HepG2 (cell line): ENCODE measurements around the gene FAM228A. TPM values are rescaled to one million over a fixed set of nuclear protein-coding genes. Genes with fewer than 3 reads are reported as not detected.

ENCODE experiments used
- NFIC ChIP-seq: IDR thresholded peaks from 2 replicates; pipeline ENCODE4 v1.6.1; 2012; ENCODE audit warnings: mild to moderate bottlenecking, low read length, inconsistent platforms
- NKX3-1 ChIP-seq: sonication (generic); formaldehyde crosslinking; IDR thresholded peaks from 2 replicates; pipeline ENCODE4 v1.5.0; 2020; ENCODE audit warnings: missing genetic modification reagents
- POLR2G ChIP-seq: fragments of 200-400 bp; formaldehyde crosslinking; IDR thresholded peaks from 2 replicates; pipeline ENCODE4 v1.6.1; 2018; ENCODE audit warnings: mild to moderate bottlenecking, low read depth, low read length, moderate library complexity
- REPIN1 ChIP-seq: sonication (generic); formaldehyde crosslinking; IDR thresholded peaks from 2 replicates; pipeline ENCODE4 v1.8.0; 2022; ENCODE audit warnings: missing genetic modification reagents, low read depth, mild to moderate bottlenecking, borderline replicate concordance
- SNAPC2 ChIP-seq: sonication (generic); formaldehyde crosslinking; IDR thresholded peaks from 2 replicates; pipeline ENCODE4 v1.8.1; 2022; ENCODE audit warnings: mild to moderate bottlenecking, missing genetic modification reagents
- SOX5 ChIP-seq: IDR thresholded peaks from 2 replicates; pipeline ENCODE4 v1.6.1; 2016; ENCODE audit warnings: borderline replicate concordance
- TBX2 ChIP-seq: sonication (generic); formaldehyde crosslinking; IDR thresholded peaks from 2 replicates; pipeline ENCODE4 v1.5.0; 2020; ENCODE audit warnings: missing genetic modification reagents, mild to moderate bottlenecking, borderline replicate concordance
- TCF12 ChIP-seq, 2 experiments: fragments of 450-650 bp in 1 of 2; sonication (generic) in 1 of 2; formaldehyde crosslinking in 1 of 2; IDR thresholded peaks; 2 replicates each; pipeline versions ENCODE4 v1.6.1 to v1.8.0; 2017 to 2022; ENCODE audit warnings: antibody characterized with exemption in 1 of 2, mild to moderate bottlenecking in 1 of 2, missing genetic modification reagents in 1 of 2, moderate library complexity in 1 of 2
- ZBTB42 ChIP-seq: sonication (generic); formaldehyde crosslinking; IDR thresholded peaks from 2 replicates; pipeline ENCODE4 v1.5.0; 2020; ENCODE audit warnings: mild to moderate bottlenecking, missing genetic modification reagents
- ZNF556 ChIP-seq: sonication (generic); formaldehyde crosslinking; IDR thresholded peaks from 2 replicates; pipeline ENCODE4 v1.4.0; 2020; ENCODE audit warnings: mild to moderate bottlenecking, missing genetic modification reagents, borderline replicate concordance
- polyA plus RNA-seq, 8 experiments: library from polyadenylated mRNA; depleted of rRNA in 3 of 8; stranded (reverse) in 7 of 8; unstranded in 1 of 8; fragments of >200 nt; fragmentation: Illumina TruSeq in 4 of 8; extraction: Trizol in 4 of 8; gene quantifications; 2 replicates each; pipeline versions ENCODE4 v1.2.1 to v1.2.3, GENCODE V29; 2011 to 2016; ENCODE audit warnings: low read depth in 4 of 8, missing spikeins in 1 of 8, mixed read lengths in 1 of 8; ENCODE audit not compliant: insufficient read depth in 1 of 8
- total RNA-seq, 5 experiments: library from RNA; depleted of rRNA; stranded (reverse); fragments of >200 nt; fragmentation: Illumina TruSeq; extraction: Trizol; gene quantifications; 2 replicates each; pipeline ENCODE4 v1.2.3, GENCODE V29; 2016; ENCODE audit warnings: low read depth in 1 of 5
- TF ChIP-seq, protein P1 (sequence below): sonication (generic); formaldehyde crosslinking; conservative IDR thresholded peaks from 2 replicates; pipeline ENCODE4 v1.8.0; 2022; ENCODE audit warnings: missing genetic modification reagents
- TF ChIP-seq, protein P2 (sequence below): sonication (generic); formaldehyde crosslinking; IDR thresholded peaks from 2 replicates; pipeline ENCODE4 v1.8.1; 2022; ENCODE audit warnings: low read depth, mild to moderate bottlenecking, missing genetic modification reagents
- TF ChIP-seq, protein P3 (sequence below): IDR thresholded peaks from 2 replicates; pipeline ENCODE4 v1.6.1; 2016
- TF ChIP-seq, protein P4 (sequence below): sonication (generic); formaldehyde crosslinking; IDR thresholded peaks from 2 replicates; pipeline ENCODE4 v1.9.0; 2021; ENCODE audit warnings: missing genetic modification reagents, borderline replicate concordance
- TF ChIP-seq, protein P5 (sequence below): sonication (generic); formaldehyde crosslinking; IDR thresholded peaks from 2 replicates; pipeline ENCODE4 v1.4.0; 2020; ENCODE audit warnings: mild to moderate bottlenecking, low read depth, missing genetic modification reagents
- TF ChIP-seq, protein P6 (sequence below): sonication (generic); formaldehyde crosslinking; IDR thresholded peaks from 2 replicates; pipeline ENCODE4 v1.5.0; 2020; ENCODE audit warnings: missing genetic modification reagents, mild to moderate bottlenecking, borderline replicate concordance
- TF ChIP-seq, protein P7 (sequence below): sonication (generic); formaldehyde crosslinking; IDR thresholded peaks from 2 replicates; pipeline ENCODE4 v1.4.0; 2020; ENCODE audit warnings: missing genetic modification reagents

The FAM228A gene
- total and polyA plus RNA-seq, 2 of the 13 experiments (the other 11 are each of a cell fraction or from before 2014, with no cell fraction given): not detected

DNA sequence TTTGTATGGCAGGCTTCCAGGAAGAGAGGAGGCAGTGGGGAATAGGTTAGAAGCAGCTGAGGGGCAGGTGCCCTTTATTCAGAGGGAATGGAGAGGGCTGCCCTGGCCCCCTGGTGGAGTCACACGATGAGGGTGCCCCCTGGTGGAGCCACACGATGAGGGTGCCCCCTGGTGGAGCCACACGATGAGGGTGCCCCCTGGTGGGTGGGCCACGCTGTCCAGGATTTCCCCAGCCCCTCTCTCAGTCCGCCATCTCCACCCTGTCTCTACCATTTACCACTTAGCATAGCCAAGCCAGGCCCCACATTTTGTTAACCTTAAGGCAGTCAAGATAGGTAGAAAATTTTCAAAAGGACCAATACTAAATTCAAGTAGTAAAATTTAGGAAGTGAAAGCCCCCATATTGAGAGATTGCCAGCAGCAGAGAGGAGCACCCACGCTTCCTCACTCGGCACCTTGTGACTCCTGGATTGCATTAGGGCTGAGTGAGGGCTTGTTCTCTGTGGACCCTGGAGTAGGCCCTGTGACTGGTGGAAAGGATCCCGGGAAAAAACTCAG is 10.4 kb upstream of the FAM228A start (continued):
- TF ChIP-seq TCF12 (IDR thresholded peaks at IDR 0.05) (no peak), TCF12 (CRISPR knock-in tag; IDR thresholded peaks at IDR 0.05) (0 out of 2 replicates have a peak, but pooled peaks have one; percentile 18), ZNF556 (CRISPR knock-in tag) (no peak), ZBTB42 (CRISPR knock-in tag) (no peak), SOX5 (CRISPR knock-in tag) (no peak), POLR2G (no peak), SNAPC2 (no peak; the same call in 1 of the 2 replicates), REPIN1 (CRISPR knock-in tag) (0 out of 2 replicates have a peak, but pooled peaks have one; percentile 34), NFIC (no peak), TBX2 (0 out of 2 replicates have a peak, but pooled peaks have one; percentile 29), NKX3-1 (no peak)
- TF ChIP-seq, protein P1, sequence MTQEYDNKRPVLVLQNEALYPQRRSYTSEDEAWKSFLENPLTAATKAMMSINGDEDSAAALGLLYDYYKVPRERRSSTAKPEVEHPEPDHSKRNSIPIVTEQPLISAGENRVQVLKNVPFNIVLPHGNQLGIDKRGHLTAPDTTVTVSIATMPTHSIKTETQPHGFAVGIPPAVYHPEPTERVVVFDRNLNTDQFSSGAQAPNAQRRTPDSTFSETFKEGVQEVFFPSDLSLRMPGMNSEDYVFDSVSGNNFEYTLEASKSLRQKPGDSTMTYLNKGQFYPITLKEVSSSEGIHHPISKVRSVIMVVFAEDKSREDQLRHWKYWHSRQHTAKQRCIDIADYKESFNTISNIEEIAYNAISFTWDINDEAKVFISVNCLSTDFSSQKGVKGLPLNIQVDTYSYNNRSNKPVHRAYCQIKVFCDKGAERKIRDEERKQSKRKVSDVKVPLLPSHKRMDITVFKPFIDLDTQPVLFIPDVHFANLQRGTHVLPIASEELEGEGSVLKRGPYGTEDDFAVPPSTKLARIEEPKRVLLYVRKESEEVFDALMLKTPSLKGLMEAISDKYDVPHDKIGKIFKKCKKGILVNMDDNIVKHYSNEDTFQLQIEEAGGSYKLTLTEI (CRISPR knock-in tag): no peak
- TF ChIP-seq, protein P2, sequence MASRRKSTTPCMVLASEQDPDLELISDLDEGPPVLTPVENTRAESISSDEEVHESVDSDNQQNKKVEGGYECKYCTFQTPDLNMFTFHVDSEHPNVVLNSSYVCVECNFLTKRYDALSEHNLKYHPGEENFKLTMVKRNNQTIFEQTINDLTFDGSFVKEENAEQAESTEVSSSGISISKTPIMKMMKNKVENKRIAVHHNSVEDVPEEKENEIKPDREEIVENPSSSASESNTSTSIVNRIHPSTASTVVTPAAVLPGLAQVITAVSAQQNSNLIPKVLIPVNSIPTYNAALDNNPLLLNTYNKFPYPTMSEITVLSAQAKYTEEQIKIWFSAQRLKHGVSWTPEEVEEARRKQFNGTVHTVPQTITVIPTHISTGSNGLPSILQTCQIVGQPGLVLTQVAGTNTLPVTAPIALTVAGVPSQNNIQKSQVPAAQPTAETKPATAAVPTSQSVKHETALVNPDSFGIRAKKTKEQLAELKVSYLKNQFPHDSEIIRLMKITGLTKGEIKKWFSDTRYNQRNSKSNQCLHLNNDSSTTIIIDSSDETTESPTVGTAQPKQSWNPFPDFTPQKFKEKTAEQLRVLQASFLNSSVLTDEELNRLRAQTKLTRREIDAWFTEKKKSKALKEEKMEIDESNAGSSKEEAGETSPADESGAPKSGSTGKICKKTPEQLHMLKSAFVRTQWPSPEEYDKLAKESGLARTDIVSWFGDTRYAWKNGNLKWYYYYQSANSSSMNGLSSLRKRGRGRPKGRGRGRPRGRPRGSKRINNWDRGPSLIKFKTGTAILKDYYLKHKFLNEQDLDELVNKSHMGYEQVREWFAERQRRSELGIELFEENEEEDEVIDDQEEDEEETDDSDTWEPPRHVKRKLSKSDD (CRISPR knock-in tag): no peak
- TF ChIP-seq, protein P3, sequence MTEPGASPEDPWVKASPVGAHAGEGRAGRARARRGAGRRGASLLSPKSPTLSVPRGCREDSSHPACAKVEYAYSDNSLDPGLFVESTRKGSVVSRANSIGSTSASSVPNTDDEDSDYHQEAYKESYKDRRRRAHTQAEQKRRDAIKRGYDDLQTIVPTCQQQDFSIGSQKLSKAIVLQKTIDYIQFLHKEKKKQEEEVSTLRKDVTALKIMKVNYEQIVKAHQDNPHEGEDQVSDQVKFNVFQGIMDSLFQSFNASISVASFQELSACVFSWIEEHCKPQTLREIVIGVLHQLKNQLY: no peak
- TF ChIP-seq, protein P4, sequence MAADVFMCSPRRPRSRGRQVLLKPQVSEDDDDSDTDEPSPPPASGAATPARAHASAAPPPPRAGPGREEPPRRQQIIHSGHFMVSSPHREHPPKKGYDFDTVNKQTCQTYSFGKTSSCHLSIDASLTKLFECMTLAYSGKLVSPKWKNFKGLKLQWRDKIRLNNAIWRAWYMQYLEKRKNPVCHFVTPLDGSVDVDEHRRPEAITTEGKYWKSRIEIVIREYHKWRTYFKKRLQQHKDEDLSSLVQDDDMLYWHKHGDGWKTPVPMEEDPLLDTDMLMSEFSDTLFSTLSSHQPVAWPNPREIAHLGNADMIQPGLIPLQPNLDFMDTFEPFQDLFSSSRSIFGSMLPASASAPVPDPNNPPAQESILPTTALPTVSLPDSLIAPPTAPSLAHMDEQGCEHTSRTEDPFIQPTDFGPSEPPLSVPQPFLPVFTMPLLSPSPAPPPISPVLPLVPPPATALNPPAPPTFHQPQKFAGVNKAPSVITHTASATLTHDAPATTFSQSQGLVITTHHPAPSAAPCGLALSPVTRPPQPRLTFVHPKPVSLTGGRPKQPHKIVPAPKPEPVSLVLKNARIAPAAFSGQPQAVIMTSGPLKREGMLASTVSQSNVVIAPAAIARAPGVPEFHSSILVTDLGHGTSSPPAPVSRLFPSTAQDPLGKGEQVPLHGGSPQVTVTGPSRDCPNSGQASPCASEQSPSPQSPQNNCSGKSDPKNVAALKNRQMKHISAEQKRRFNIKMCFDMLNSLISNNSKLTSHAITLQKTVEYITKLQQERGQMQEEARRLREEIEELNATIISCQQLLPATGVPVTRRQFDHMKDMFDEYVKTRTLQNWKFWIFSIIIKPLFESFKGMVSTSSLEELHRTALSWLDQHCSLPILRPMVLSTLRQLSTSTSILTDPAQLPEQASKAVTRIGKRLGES (CRISPR knock-in tag): no peak
- TF ChIP-seq, protein P5, sequence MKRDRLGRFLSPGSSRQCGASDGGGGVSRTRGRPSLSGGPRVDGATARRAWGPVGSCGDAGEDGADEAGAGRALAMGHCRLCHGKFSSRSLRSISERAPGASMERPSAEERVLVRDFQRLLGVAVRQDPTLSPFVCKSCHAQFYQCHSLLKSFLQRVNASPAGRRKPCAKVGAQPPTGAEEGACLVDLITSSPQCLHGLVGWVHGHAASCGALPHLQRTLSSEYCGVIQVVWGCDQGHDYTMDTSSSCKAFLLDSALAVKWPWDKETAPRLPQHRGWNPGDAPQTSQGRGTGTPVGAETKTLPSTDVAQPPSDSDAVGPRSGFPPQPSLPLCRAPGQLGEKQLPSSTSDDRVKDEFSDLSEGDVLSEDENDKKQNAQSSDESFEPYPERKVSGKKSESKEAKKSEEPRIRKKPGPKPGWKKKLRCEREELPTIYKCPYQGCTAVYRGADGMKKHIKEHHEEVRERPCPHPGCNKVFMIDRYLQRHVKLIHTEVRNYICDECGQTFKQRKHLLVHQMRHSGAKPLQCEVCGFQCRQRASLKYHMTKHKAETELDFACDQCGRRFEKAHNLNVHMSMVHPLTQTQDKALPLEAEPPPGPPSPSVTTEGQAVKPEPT: no peak
- TF ChIP-seq, protein P6, sequence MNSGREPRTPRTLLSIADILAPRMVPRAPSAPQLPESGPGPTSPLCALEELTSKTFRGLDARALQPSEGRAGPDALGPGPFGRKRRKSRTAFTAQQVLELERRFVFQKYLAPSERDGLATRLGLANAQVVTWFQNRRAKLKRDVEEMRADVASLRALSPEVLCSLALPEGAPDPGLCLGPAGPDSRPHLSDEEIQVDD (CRISPR knock-in tag): no peak
- TF ChIP-seq, protein P7, sequence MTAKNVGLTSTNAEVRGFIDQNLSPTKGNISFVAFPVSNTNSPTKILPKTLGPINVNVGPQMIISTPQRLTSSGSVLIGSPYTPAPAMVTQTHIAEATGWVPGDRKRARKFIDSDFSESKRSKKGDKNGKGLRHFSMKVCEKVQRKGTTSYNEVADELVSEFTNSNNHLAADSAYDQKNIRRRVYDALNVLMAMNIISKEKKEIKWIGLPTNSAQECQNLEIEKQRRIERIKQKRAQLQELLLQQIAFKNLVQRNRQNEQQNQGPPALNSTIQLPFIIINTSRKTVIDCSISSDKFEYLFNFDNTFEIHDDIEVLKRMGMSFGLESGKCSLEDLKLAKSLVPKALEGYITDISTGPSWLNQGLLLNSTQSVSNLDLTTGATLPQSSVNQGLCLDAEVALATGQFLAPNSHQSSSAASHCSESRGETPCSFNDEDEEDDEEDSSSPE (CRISPR knock-in tag): no peak
